GM19463 (cell line): ENCODE data around the gene PNP.
A peak's percentile ranks its signal among the peaks of the same experiment; 100 is the strongest.
"Not testable (repeated sequence)": the region's sequence is repeated elsewhere in the genome, so short reads cannot be mapped to it uniquely, and the experiment has no call there.

Experiments
- ATAC-seq: cut with Tn5 transposase; IDR thresholded peaks from one replicate; pipeline ENCODE4 v1.9.1; 2021; ENCODE audit warnings: mild to moderate bottlenecking, moderate library complexity; ENCODE audit not compliant: unreplicated experiment

PNP gene

DNA sequence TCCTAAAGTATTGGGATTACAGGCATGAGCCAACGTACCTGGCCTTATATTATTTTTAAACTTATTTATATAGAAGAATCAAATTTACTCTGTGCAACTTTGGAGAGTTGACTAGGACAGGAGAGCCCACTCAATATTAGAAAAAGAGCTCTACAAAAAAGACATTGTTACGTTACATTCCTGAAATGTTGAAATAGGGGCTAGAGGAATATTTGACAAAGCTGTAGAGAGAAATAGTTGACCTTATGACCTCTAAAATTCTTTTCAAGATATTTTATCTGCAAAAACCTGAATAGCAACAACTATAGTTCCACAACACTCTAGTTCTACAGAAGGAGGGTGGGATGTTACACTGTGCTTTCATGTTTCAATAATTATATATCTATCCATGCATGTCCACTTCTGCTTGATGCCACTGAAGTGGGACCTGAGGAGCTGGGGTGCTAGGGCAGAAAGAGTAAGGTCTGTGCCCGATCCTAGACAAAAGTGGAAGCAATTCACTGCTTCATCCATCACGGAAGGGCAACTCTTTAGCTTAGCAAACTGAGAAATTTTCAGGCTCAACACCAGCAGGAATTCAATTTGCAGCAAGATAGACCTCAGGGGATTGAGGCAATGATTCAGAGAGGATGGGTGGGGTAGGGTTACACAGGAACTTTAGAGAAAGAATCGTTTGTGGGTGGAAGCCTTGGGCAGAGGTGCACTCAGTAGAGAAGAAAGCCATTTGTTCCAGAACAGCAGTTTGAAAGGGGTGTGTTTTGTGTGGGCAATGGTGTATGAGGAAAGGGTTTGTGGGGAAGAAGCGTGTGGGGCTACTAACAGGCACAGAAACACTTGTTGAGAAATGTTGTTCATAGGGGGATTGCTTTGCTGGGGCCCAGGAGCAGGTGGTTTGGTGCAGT, 20.1 kb downstream of the PNP start:
- ATAC-seq = peak; percentile 53

- ATAC-seq = no peak
Measured at GRCh38 chr14:20490563-20490962, 21.4 kb downstream of the PNP start.

DNA sequence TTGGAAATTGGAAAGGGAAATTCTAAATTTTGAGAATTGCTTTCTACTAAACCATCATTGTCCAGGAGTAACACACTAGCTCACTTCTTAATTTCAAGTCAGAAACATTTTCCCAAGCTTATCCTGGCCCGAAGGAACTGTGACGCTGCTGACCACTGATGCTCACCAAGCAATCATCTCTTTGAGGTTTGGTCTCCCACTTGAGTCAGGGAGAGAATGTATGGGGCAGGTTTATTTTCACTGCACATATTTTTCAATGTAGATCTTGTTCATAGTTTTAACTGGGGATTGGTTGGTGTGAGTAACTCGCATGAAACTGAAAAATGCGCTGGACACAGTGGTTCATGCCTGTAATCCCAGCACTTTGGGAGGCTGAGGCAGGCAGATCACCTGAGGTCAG, 23.3 kb downstream of the PNP start:
- ATAC-seq = no peak

DNA sequence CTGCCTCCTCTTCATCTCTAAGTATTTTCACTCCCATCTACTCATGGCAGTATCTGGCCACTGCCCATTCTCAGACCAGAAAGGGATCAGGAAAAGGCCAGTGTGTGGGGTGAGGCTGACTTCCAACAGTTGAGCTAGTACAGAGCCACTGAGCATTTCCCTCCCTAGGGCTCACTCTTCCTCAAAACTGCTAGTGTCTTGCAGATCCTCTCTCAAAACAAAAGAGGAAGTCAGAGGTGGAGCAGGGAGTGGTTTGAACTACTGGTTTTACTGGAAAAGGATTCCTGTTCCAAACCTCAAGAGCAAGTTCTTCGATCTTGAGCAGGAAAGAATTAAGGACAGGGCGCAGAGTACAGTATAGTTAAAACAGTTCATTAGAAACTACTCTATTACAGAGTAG, 24.4 kb downstream of the PNP start:
- no peak for ATAC-seq

DNA sequence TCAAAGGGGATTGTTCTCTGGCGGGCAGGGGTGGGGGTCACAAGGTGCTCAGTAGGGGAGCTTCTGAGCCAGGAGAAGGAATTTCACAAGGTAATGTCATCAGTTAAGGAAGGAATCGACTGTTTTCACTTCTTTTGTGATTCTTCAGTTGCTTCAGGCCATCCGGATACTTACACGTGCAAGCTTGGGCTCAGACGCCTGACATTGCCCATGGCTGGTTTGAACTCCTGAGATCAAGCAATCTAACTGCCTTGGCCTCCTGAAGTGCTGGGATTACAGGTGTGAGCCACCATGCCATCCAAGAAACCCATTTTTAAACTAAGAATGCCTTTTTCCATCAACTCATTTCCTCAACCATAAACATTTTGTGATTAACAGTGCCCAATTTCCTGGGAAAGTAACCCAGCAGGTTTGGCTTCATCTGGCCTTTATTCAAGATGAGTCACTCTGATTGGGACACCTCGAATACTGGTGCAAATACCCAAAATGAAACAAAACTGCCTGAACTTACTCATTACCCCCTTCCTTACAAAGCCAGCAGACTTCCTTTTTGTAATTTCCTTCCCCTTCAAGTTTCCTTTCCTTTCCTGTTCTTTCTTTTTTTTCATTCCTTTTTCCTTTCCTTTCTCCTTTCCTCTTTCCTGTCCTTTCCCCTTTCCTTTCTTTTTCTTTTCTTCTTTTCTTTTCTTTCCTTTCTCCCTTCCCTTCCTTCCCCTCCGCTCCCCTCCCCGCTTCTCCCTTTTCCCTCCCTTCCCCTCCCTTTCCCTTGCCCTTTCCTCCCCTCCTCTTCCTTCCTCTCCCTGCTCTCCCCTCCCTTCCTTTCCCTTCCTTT, 25.9 kb downstream of the PNP start:
- ATAC-seq = no peak

GRCh38 chr14:20498622-20499021, 29.4 kb downstream of the PNP start:
- no peak for ATAC-seq

GRCh38 chr14:20499108-20499507, 29.9 kb downstream of the PNP start:
- ATAC-seq = no peak

GRCh38 chr14:20499881-20500280, 30.7 kb downstream of the PNP start:
- ATAC-seq = no peak

GRCh38 chr14:20501346-20501745, 32.1 kb downstream of the PNP start:
- no peak for ATAC-seq

- ATAC-seq = no peak
Measured at GRCh38 chr14:20503898-20504297, 34.7 kb downstream of the PNP start.

GRCh38 chr14:20506276-20506675, 37.1 kb downstream of the PNP start:
- ATAC-seq = not testable (repeated sequence)

DNA sequence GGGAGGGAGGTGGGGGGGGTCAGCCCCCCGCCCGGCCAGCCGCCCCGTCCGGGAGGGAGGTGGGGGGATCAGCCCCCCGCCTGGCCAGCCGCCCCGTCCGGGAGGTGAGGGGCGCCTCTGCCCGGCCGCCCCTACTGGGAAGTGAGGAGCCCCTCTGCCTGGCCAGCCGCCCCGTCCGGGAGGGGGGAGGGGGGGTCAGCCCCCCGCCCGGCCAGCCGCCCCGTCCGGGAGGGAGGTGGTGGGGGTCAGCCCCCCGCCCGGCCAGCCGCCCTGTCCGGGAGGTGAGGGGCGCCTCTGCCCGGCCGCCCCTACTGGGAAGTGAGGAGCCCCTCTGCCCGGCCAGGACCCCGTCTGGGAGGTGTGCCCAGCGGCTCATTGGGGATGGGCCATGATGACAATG, 37.5 kb downstream of the PNP start:
- not testable (repeated sequence) for ATAC-seq

- not testable (repeated sequence) for ATAC-seq
Measured at GRCh38 chr14:20507537-20507936, 38.3 kb downstream of the PNP start.

- no peak for ATAC-seq
Measured at GRCh38 chr14:20508367-20508766, 39.2 kb downstream of the PNP start.

DNA sequence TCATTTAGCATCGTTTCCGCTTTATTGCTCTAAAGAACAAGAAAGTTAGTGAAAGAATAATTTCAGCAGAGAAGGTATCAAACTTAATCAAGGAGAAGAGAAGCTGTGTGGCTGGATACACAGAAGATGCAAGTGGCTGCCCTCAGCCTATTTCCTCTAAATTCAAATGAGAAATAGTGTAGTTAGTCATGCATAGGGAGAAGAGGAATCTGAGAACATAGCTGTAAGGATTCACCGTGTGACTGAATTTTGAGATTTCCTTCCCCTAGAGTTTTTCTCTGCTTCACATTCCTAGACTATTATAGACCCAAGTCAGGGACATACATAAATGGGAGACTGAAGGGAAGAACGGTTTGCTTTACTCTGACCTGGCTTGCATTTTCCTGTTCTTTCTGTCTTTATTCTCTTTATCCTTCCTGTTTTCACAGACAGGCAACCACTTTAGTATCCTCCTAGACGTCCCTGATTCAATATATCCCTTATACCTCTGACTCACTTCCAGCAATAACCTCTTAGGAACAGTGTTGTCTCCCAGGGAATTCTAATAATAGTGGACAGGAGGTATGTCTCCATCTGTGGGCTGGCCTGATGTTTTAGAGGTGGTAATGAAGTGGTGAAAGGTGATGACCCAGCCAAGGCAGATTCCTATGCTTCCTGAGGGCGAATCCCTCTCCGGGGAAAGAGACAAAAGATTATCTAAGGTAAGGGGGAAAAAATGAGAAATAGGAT, 43.1 kb downstream of the PNP start:
- no peak for ATAC-seq

- no peak for ATAC-seq
Measured at GRCh38 chr14:20515846-20516245, 46.6 kb downstream of the PNP start.

DNA sequence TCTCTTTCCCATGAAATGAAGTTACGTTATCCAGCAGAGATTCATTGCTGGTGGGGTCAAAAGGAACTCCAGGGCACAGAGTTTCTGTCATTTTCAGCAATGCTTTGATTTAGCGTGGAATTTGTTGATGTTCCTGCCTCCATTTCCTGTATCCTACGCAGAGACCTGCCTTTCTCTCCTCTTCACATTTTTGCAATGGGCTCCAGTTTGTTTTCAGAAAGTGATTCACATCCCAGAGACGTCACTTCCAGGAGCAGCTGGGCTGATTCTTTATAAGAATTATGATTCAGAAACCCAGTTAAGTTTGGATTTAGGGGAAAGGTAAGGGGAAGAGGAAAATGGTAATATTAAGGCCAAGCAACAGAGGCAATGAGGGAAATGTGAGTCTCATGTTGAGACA, 47.7 kb downstream of the PNP start:
- no peak for ATAC-seq

- ATAC-seq = no peak
Measured at GRCh38 chr14:20522332-20522731, 53.1 kb downstream of the PNP start.

- ATAC-seq = no peak
Measured at GRCh38 chr14:20524027-20524426, 54.8 kb downstream of the PNP start.
